ENCODE data around the gene KCNQ5.
"Not testable (repeated sequence)": the region's sequence is repeated elsewhere in the genome, so short reads cannot be mapped to it uniquely, and the experiment has no call there.

The KCNQ5 gene

GRCh38 chr6:72856801-72857200, 234.9 kb downstream of the KCNQ5 start:
- no peak for DNase-seq

GRCh38 chr6:72857791-72858585, 236.1 kb downstream of the KCNQ5 start:
- no peak for DNase-seq

- no peak for DNase-seq
Measured at GRCh38 chr6:72861059-72861458, 239.2 kb downstream of the KCNQ5 start.

DNA sequence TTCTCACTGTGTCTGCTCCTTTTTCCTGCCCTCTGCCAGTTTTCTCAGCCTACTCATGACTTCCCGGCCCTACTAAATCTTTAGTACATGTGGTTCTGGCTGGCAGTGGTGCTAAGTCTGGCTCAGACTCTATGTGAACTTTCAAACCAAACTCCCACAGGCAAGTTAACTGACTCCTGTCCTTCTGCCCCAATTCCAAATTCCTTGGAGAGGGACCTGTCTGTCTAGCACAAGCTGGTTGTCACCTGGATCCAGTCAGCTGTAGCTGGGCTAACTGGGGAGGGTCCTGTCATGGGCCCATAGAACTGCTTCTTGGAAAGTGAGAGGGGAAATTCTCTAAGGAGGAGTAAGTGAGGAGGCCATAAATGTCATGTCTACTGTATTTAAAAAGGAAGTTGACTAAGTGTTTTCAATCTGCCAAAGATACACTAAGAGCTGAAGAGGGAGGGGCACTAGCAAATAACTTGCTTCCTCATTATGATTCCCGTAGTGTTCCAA, 240.1 kb downstream of the KCNQ5 start:
- no peak for DNase-seq

GRCh38 chr6:72863131-72863530, 241.3 kb downstream of the KCNQ5 start:
- DNase-seq = no peak

DNA sequence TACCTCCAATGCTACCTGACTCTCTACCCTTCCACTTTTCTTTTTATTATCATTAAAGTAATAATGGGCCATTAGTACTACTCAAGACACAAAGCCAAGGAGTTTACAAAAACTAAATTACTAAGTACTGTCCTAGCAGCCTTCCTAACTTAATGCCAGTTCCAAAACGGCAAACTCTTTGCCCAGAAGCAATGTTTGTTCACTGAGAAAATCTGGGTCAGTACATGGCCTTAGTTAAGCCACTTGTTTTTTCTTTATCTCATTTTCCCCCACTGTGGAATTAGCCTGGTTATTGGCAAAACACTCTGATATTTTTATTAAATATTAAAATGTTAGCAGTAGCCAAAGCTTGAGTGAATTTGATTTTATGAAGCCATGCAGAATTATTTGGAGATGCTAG, 242.4 kb downstream of the KCNQ5 start:
- DNase-seq = no peak

- DNase-seq = no peak
Measured at GRCh38 chr6:72864799-72865198, 242.9 kb downstream of the KCNQ5 start.

- DNase-seq = no peak
Measured at GRCh38 chr6:72865467-72865866, 243.6 kb downstream of the KCNQ5 start.

DNA sequence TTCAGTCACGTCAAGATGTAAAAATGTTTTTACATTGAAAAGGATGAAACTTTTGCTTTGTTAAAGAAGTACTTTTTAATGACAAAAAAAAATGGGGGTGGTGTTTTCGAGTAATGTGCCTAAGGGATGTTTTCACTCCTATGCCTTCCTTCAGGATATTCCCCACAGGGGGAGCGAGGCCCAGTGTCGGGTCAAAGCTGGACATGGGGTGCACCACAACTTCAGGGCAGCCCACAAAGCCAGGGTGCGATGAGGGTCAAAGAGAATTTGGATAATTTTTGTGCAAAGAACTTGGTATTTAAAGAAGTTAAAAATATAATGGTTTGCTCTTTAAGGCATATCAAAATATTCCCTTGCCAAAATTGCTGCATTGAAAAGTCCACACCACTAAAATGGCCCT, 247.8 kb downstream of the KCNQ5 start:
- DNase-seq = no peak

DNA sequence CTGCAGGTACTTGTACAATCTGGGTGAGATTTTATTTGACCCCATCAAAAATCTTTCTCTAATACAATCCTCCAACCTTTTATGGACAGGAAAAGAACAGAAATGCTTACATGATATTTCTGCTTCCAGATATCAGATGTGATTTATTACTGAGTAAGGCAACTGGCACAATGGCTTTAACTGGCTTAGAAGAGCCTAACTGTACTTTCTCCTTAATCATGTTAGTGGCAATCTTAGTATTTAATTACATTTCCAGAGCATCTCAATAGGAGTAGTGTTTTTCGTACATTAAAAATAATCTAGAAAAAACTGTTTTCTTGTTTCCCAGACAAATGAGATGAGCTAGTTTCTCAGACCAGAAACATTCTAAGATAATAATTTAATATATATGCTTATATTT, 251.6 kb downstream of the KCNQ5 start:
- no peak for DNase-seq

GRCh38 chr6:72876256-72876655, 254.4 kb downstream of the KCNQ5 start:
- DNase-seq = no peak

DNA sequence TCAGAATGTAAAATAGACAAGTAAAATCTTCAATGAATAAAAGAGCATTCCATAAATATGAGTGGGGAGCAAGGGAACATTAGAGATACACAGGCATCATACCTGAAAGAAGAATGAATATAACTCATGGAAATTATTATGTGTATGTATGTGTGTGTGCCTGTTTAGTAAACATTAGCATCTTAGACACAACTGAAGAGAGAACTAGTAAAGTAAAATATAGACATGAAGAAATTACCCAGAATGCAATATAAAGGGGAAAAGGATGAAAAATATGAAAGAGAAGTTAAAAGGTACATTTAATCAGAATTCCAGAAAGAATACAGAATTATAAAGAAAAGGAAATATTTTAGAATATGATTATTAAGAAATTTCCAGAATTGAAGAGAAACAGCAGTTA, 264.3 kb downstream of the KCNQ5 start:
- DNase-seq = no peak

- DNase-seq = no peak
Measured at GRCh38 chr6:72890233-72890632, 268.4 kb downstream of the KCNQ5 start.

GRCh38 chr6:72890671-72891070, 268.8 kb downstream of the KCNQ5 start:
- DNase-seq = no peak

DNA sequence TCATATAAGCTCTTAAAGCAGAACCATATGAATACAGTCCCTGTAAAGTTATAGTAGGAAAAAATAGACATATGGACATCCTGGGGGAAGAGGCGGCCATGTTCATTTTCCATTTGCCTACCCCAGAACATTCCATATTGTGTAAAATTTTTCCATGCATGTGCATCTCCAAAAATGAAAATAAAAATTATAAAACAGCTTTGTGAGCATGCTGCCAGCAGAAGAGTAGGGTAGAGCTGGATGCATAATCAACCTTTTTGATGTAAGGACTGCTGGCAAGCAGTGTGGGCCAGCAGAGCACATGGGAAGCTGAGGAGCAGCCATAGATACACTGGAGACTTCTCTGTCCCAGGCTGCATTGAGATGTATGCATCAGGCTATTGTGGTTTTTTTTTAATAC, 271.0 kb downstream of the KCNQ5 start:
- no peak for DNase-seq

GRCh38 chr6:72894091-72894490, 272.2 kb downstream of the KCNQ5 start:
- DNase-seq = no peak

GRCh38 chr6:72898313-72898712, 276.4 kb downstream of the KCNQ5 start:
- not testable (repeated sequence) for DNase-seq

DNA sequence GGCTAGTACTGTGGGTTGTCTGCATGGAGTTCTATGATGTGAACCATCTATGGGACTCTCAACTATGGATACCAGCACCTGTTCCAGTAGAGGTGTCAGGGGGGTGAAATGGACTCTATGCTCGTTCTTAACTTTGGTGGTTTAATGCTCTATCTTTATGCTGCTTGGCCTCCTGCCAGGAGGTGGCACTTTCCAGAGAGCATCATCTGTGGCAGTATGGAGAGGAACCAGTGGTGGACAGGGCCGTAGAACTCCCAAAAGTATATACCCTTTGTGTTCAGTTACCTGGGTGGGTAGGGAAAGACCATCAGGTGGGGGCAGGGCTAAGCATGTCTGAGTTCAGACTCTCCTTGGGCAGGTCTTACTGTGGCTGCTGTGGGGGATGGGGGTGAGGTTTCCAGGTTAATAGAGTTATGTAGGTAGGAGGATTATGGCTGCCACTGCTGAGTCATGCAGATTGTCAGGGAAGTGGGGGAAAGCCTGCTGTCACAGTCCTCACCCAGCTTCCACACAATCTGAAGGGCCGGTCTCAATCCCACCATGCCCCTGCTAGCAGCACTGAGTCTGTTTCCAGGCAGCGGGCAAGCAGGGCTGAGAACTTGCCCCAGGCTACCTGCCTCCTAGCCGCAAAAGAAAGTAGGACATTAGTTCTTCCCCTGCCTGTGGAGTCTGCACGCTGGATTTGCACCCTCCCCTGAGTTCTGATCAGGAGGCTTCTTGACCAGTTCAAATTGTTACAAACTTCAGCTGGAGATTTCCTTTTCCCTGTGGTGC, 284.0 kb downstream of the KCNQ5 start:
- DNase-seq = no peak

- no peak for DNase-seq
Measured at GRCh38 chr6:72911463-72912155, 289.7 kb downstream of the KCNQ5 start.

DNA sequence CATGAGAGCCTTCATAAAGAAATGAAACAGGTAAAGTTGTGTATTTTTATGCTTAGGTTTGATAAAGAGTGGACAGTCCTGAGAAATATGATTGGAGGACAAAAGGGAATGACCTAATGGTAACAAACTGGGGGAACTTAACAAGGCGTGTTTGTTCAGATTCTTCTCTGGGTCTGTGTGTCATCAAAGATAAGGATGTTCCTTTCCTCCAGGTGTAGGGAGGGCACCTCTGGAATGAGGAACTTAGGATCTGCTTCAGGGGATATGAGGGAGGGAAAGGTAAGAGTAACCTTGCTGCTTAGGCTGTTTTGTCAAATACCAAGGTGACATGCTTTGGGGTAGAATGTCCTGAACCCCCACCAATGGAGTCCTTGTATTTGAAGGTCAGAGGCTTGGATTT, 291.9 kb downstream of the KCNQ5 start:
- no peak for DNase-seq

DNA sequence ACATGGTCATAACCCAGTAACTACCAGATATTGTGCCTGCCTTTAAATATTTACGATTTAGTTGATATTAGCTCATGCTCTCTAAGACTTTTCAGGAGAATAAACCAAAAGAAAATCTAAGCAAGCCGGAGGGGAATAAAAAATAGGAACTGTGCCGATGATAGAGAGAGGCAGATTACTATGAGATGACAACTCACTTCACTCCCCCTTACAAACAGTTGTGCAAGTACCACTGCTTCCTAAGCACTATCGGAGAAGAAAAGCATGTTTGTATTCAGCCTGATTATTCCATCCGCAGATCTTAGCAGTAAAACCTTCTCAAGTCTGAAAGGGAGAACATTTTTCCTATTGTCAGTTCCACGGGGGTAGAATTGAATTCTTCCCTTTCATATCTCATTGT, 294.4 kb downstream of the KCNQ5 start:
- no peak for DNase-seq

- no peak for DNase-seq
Measured at GRCh38 chr6:72916906-72917305, 295.0 kb downstream of the KCNQ5 start.

DNA sequence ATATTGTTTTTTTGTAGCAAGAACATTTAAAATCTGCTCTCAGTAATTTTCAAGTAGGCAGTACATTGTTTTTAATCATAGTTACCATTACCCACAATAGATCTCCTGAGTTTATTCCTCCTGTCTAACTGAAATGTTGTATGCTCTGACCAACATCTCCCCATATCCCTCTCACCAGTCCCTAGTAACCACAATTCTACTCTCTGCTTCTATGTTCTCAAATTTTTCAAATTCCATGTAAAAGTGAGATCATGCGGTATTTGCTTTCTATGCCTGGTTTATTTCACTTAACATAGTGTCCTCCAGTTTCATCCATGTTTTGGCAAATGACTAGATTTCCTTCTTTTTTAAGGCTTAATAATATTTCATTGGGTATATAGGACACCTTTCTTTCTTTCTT, 300.5 kb downstream of the KCNQ5 start:
- no peak for DNase-seq

- DNase-seq = no peak
Measured at GRCh38 chr6:72925136-72925535, 303.3 kb downstream of the KCNQ5 start.

All from activated T-cell treated with anti-CD3 and anti-CD28 coated beads, Interleukin-2, amount 50 U/mL, for 1 hour (primary cell).